H1 (cell line): Measurements from ENCODE around the gene RNF13. TPM values are rescaled to one million over a fixed set of nuclear protein-coding genes. Genes with fewer than 3 reads are reported as not detected.

Source experiments
- polyA plus RNA-seq, 7 experiments: library from polyadenylated mRNA; depleted of rRNA in 3 of 7; stranded (reverse) in 5 of 7; unstranded in 2 of 7; fragments of >200 nt in 5 of 7; fragments of 200-250 nt in 2 of 7; gene quantifications; 1 replicate in 5 of 7; 2 replicates in 1 of 7; 4 replicates in 1 of 7; pipeline versions ENCODE4 v1.2.1 to v1.2.3, GENCODE V29; 2011 to 2013; ENCODE audit warnings: missing spikeins in 2 of 7, mixed read lengths in 2 of 7
- total RNA-seq: library from RNA; stranded (reverse); fragmentation: NEBNext Ultra II Directional; extraction: Animal tissue kit (Norgen Biotek cat#: 25700); gene quantifications from 2 replicates; pipeline ENCODE4 v1.2.1, GENCODE V29; 2021
- TF ChIP-seq, protein P1 (sequence below): fragments of 300-600 bp; sonication (generic); IDR thresholded peaks from 2 replicates; pipeline ENCODE4 v1.7.1; 2012; ENCODE audit warnings: low read length, moderate library complexity, mild to moderate bottlenecking, inconsistent platforms; ENCODE audit not compliant: insufficient replicate concordance

RNF13 gene
- total and polyA plus RNA-seq, 2 of the 8 experiments (the other 6 are each of a cell fraction or from before 2014, with no cell fraction given): 19.4 to 35.4 TPM

DNA sequence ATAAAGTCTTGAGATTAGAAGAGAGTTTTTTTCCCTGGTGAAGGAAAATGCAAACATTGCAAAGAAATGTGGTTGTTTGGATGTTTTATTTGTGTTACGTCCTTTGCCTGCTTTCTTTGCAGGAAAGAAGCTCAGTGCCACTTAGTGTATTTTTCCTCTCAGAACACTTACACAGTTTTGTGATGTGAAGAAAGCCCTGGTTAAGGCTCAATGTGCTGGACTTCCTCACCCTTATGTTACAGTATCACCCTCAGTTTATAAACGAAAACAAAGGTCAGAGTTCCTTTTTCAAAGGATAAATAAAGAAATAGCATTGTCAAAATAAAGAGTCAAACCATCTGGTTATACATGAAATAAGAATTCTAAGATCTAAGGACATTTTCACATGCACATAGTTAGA lies 45.9 kb downstream of the RNF13 start (continued):
- TF ChIP-seq, protein P1, sequence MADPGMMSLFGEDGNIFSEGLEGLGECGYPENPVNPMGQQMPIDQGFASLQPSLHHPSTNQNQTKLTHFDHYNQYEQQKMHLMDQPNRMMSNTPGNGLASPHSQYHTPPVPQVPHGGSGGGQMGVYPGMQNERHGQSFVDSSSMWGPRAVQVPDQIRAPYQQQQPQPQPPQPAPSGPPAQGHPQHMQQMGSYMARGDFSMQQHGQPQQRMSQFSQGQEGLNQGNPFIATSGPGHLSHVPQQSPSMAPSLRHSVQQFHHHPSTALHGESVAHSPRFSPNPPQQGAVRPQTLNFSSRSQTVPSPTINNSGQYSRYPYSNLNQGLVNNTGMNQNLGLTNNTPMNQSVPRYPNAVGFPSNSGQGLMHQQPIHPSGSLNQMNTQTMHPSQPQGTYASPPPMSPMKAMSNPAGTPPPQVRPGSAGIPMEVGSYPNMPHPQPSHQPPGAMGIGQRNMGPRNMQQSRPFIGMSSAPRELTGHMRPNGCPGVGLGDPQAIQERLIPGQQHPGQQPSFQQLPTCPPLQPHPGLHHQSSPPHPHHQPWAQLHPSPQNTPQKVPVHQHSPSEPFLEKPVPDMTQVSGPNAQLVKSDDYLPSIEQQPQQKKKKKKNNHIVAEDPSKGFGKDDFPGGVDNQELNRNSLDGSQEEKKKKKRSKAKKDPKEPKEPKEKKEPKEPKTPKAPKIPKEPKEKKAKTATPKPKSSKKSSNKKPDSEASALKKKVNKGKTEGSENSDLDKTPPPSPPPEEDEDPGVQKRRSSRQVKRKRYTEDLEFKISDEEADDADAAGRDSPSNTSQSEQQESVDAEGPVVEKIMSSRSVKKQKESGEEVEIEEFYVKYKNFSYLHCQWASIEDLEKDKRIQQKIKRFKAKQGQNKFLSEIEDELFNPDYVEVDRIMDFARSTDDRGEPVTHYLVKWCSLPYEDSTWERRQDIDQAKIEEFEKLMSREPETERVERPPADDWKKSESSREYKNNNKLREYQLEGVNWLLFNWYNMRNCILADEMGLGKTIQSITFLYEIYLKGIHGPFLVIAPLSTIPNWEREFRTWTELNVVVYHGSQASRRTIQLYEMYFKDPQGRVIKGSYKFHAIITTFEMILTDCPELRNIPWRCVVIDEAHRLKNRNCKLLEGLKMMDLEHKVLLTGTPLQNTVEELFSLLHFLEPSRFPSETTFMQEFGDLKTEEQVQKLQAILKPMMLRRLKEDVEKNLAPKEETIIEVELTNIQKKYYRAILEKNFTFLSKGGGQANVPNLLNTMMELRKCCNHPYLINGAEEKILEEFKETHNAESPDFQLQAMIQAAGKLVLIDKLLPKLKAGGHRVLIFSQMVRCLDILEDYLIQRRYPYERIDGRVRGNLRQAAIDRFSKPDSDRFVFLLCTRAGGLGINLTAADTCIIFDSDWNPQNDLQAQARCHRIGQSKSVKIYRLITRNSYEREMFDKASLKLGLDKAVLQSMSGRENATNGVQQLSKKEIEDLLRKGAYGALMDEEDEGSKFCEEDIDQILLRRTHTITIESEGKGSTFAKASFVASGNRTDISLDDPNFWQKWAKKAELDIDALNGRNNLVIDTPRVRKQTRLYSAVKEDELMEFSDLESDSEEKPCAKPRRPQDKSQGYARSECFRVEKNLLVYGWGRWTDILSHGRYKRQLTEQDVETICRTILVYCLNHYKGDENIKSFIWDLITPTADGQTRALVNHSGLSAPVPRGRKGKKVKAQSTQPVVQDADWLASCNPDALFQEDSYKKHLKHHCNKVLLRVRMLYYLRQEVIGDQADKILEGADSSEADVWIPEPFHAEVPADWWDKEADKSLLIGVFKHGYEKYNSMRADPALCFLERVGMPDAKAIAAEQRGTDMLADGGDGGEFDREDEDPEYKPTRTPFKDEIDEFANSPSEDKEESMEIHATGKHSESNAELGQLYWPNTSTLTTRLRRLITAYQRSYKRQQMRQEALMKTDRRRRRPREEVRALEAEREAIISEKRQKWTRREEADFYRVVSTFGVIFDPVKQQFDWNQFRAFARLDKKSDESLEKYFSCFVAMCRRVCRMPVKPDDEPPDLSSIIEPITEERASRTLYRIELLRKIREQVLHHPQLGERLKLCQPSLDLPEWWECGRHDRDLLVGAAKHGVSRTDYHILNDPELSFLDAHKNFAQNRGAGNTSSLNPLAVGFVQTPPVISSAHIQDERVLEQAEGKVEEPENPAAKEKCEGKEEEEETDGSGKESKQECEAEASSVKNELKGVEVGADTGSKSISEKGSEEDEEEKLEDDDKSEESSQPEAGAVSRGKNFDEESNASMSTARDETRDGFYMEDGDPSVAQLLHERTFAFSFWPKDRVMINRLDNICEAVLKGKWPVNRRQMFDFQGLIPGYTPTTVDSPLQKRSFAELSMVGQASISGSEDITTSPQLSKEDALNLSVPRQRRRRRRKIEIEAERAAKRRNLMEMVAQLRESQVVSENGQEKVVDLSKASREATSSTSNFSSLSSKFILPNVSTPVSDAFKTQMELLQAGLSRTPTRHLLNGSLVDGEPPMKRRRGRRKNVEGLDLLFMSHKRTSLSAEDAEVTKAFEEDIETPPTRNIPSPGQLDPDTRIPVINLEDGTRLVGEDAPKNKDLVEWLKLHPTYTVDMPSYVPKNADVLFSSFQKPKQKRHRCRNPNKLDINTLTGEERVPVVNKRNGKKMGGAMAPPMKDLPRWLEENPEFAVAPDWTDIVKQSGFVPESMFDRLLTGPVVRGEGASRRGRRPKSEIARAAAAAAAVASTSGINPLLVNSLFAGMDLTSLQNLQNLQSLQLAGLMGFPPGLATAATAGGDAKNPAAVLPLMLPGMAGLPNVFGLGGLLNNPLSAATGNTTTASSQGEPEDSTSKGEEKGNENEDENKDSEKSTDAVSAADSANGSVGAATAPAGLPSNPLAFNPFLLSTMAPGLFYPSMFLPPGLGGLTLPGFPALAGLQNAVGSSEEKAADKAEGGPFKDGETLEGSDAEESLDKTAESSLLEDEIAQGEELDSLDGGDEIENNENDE: no peak
